Pulmonary artery endothelial cell (primary cell): Measurements from ENCODE around the gene EMILIN3. TPM values are rescaled to one million over a fixed set of nuclear protein-coding genes. Genes with fewer than 3 reads are reported as not detected.

Experiments
- DNase-seq: peaks from one replicate; pipeline ENCODE4 v3.0.0-alpha.2; 2011; ENCODE audit warnings: low read depth, low spot score
- total RNA-seq: library from RNA; depleted of rRNA; stranded (reverse); fragments of >200 nt; gene quantifications from 2 replicates; pipeline ENCODE4 v1.2.3, GENCODE V29; 2014

Gene EMILIN3
- 0.04 TPM in 1 of 2 replicates, not detected in the other for total RNA-seq

GRCh38 chr20:41366546-41367392 is at the start of gene EMILIN3:
Gene EMILIN3, minus strand, starts transcription at chr20:41366818. Its CDS starts 184 bp downstream, at chr20:41366634.
- no peak for DNase-seq

GRCh38 chr20:41415191-41415590 is 48.6 kb upstream of the EMILIN3 start:
- DNase-seq, result no peak

GRCh38 chr20:41413169-41413568 is 46.6 kb upstream of the EMILIN3 start:
- DNase-seq, result no peak

- no peak for DNase-seq
Measured at GRCh38 chr20:41412324-41413120, 45.9 kb upstream of the EMILIN3 start.

- DNase-seq, result no peak
Measured at GRCh38 chr20:41411391-41411847, 44.8 kb upstream of the EMILIN3 start.

GRCh38 chr20:41408986-41409385 is 42.4 kb upstream of the EMILIN3 start:
- DNase-seq, result no peak

- DNase-seq, result no peak
Measured at GRCh38 chr20:41408156-41408794, 41.7 kb upstream of the EMILIN3 start.

GRCh38 chr20:41407607-41408006 is 41.0 kb upstream of the EMILIN3 start:
- DNase-seq, result no peak

GRCh38 chr20:41406896-41407444 is 40.4 kb upstream of the EMILIN3 start:
- DNase-seq, result no peak

GRCh38 chr20:41406353-41406752 is 39.7 kb upstream of the EMILIN3 start:
- no peak for DNase-seq

GRCh38 chr20:41405436-41405835 is 38.8 kb upstream of the EMILIN3 start:
- DNase-seq, result no peak

GRCh38 chr20:41403604-41404003 is 37.0 kb upstream of the EMILIN3 start:
- no peak for DNase-seq

GRCh38 chr20:41398408-41398807 is 31.8 kb upstream of the EMILIN3 start:
- no peak for DNase-seq

- DNase-seq, result no peak
Measured at GRCh38 chr20:41395667-41396664, 29.3 kb upstream of the EMILIN3 start.

- DNase-seq, result no peak
Measured at GRCh38 chr20:41394931-41395666, 28.5 kb upstream of the EMILIN3 start.

GRCh38 chr20:41394081-41394480 is 27.5 kb upstream of the EMILIN3 start:
- DNase-seq, result no peak

- no peak for DNase-seq
Measured at GRCh38 chr20:41393705-41394066, 27.1 kb upstream of the EMILIN3 start.

GRCh38 chr20:41392871-41393704 is 26.5 kb upstream of the EMILIN3 start:
- no peak for DNase-seq

GRCh38 chr20:41392295-41392694 is 25.7 kb upstream of the EMILIN3 start:
- no peak for DNase-seq
